Cardiac muscle cell (in vitro differentiated cells and primary cell): ENCODE data around the gene EIF3I. TPM values are rescaled to one million over a fixed set of nuclear protein-coding genes. Genes with fewer than 3 reads are reported as not detected.

ENCODE experiments used
- DNase-seq, 2 donors: peaks; one replicate each; pipeline versions ENCODE4 v3.0.0 to v3.0.0-alpha.2; 2010 to 2017; ENCODE audit warnings: low read depth in 1 of 2, low spot score in 1 of 2
- H3K27ac ChIP-seq: fragments of 200-600 bp; sonication (generic); 2 replicates; pipeline ENCODE4 v1.5.1; 2016
- H3K27me3 ChIP-seq: fragments of 200-600 bp; sonication (generic); 2 replicates; pipeline ENCODE4 v1.6.0; 2016; ENCODE audit warnings: control low read depth
- H3K36me3 ChIP-seq: fragments of 200-600 bp; sonication (generic); 2 replicates; pipeline ENCODE4 v1.5.1; 2016; ENCODE audit warnings: control low read depth
- H3K4me1 ChIP-seq: fragments of 200-600 bp; sonication (generic); 2 replicates; pipeline ENCODE4 v1.8.1; 2017; ENCODE audit warnings: low read depth, mild to moderate bottlenecking, mixed run types
- H3K4me3 ChIP-seq: fragments of 200-600 bp; sonication (generic); 2 replicates; pipeline ENCODE4 v1.5.1; 2016; ENCODE audit warnings: mild to moderate bottlenecking
- H3K9me3 ChIP-seq: fragments of 200-600 bp; sonication (generic); 2 replicates; pipeline ENCODE4 v1.5.1; 2017; ENCODE audit warnings: low read depth, mild to moderate bottlenecking, control low read depth
- polyA plus RNA-seq: library from polyadenylated mRNA; unstranded; fragments of >200 nt; fragmentation: Nextera tagmentation; extraction: Ambion mirVana; gene quantifications from 2 replicates; pipeline ENCODE4 v1.2.1, GENCODE V29; 2016
- total RNA-seq: library from RNA; depleted of rRNA; stranded (reverse); fragments of >200 nt; gene quantifications from 2 replicates; pipeline ENCODE4 v1.2.3, GENCODE V29; 2016
- TF ChIP-seq, protein P1 (sequence below): IDR thresholded peaks from 2 replicates; pipeline ENCODE4 v1.5.1; 2012; ENCODE audit warnings: low read depth, mild to moderate bottlenecking, low read length

Gene EIF3I
- total and polyA plus RNA-seq, 2 experiments from 2014 or later: 165 to 239 TPM

DNA sequence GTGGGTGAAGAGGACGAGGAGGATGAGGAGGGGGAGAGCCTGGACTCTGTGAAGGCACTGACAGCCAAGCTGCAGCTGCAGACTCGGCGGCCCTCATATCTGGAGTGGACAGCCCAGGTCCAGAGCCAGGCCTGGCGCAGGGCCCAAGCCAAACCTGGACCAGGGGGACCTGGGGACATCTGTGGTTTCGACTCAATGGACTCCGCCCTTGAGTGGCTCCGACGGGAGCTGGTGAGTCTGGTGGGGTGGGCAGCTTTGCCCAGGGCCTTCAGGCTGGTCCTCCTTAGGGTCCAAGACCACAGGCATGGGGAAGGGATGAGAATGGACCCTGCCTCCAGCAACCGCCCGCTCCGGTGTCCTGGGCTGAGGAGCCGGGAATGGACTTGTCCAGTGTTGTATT, 25.2 kb downstream of the EIF3I start:
- no peaks in the 10 kb centered on the region for H3K36me3 ChIP-seq
- no peak overlapping the region for H3K4me3 ChIP-seq
- H3K27me3 ChIP-seq: no peaks in the 10 kb centered on the region
- TF ChIP-seq, protein P1, sequence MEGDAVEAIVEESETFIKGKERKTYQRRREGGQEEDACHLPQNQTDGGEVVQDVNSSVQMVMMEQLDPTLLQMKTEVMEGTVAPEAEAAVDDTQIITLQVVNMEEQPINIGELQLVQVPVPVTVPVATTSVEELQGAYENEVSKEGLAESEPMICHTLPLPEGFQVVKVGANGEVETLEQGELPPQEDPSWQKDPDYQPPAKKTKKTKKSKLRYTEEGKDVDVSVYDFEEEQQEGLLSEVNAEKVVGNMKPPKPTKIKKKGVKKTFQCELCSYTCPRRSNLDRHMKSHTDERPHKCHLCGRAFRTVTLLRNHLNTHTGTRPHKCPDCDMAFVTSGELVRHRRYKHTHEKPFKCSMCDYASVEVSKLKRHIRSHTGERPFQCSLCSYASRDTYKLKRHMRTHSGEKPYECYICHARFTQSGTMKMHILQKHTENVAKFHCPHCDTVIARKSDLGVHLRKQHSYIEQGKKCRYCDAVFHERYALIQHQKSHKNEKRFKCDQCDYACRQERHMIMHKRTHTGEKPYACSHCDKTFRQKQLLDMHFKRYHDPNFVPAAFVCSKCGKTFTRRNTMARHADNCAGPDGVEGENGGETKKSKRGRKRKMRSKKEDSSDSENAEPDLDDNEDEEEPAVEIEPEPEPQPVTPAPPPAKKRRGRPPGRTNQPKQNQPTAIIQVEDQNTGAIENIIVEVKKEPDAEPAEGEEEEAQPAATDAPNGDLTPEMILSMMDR: no peak
- H3K9me3 ChIP-seq: no peaks in the 10 kb centered on the region
- peaks cover 11% of the 10 kb centered on the region for H3K4me1 ChIP-seq
- DNase-seq: no peak
- no peak overlapping the region for H3K27ac ChIP-seq

DNA sequence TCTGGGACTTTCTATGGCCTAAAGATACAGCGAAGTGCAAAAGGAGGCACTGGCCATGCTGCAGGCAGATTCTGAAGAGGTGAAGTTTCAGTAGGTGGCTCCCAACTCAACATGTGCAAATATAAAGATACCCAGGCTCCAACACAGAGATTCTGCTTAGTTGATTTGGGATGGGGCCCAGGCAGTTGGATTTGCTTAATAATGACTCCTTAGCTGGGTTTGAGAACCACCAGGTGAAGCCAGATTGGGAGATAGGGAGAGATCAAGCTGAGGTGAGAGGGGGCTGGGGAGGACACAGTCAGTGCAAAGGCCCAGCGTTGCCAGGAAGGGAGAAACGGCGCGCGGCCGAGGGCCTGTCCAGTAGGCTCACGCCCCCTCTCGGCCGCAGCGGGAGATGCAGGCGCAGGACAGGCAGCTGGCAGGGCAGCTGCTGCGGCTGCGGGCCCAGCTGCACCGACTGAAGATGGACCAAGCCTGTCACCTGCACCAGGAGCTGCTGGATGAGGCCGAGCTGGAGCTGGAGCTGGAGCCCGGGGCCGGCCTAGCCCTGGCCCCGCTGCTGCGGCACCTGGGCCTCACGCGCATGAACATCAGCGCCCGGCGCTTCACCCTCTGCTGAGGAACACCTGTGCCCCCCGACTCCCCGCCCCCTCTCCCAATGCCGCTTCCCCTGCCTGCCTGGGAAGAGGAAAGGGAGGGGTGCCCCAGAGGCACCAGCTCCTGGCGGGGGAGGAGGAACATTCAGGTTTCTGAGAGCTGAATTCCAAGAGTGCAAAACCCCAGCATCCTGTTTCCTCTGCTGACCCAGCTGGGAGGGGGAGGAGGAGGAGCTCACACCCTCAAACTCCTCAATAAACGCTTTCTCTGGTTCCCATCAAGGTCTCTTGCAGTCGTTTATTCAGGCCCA, 26.0 kb downstream of the EIF3I start:
- DNase-seq: peak; percentile 75 to 76
- no peaks in the 10 kb centered on the region for H3K9me3 ChIP-seq
- peaks cover 11% of the 10 kb centered on the region for H3K4me1 ChIP-seq
- H3K4me3 ChIP-seq: no peak overlapping the region
- no peak overlapping the region for H3K27ac ChIP-seq
- no peaks in the 10 kb centered on the region for H3K27me3 ChIP-seq
- no peaks in the 10 kb centered on the region for H3K36me3 ChIP-seq
- TF ChIP-seq, protein P1: peak; percentile 84

DNA sequence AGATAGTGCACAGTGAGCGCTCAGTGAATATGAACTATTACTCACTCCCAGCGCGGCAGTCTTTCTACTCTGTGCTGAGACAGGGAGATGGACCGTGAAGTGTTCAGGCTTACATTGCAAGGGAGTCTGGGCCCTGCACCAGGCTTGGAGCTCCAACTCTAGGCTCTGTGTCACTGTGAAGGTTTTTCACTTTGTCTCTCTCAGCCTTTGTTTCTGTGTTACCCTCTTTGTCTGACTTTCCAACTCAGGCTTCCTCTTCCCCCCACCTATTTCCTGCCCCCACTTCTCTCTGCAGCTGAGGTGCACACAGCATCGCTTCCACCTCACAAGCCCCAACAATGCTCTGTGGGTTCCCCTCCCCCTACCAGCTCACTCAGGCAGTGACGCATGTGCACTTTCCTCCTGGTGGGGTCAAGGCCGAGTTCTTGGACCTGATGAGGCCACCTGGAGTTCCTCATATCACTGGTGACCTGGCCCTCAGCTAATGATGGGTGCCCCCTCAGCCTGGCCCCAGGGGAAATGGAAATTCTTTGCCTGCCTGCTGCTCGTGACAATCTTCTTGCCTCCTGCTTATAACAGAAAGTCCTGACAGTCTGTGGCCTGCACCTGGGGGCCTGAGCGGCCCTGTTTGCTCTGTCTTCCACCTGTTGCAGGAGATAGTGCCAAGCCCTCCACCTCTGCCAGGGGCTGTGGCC, 27.8 kb downstream of the EIF3I start:
- Histone ChIP-seq H3K4me1 (peaks cover 11% of the 10 kb centered on the region), H3K9me3 (no peaks in the 10 kb centered on the region), H3K27me3 (no peaks in the 10 kb centered on the region), H3K27ac (no peak overlapping the region), H3K36me3 (no peaks in the 10 kb centered on the region), H3K4me3 (no peak overlapping the region)
- DNase-seq: no peak
- TF ChIP-seq, protein P1: no peak

DNA sequence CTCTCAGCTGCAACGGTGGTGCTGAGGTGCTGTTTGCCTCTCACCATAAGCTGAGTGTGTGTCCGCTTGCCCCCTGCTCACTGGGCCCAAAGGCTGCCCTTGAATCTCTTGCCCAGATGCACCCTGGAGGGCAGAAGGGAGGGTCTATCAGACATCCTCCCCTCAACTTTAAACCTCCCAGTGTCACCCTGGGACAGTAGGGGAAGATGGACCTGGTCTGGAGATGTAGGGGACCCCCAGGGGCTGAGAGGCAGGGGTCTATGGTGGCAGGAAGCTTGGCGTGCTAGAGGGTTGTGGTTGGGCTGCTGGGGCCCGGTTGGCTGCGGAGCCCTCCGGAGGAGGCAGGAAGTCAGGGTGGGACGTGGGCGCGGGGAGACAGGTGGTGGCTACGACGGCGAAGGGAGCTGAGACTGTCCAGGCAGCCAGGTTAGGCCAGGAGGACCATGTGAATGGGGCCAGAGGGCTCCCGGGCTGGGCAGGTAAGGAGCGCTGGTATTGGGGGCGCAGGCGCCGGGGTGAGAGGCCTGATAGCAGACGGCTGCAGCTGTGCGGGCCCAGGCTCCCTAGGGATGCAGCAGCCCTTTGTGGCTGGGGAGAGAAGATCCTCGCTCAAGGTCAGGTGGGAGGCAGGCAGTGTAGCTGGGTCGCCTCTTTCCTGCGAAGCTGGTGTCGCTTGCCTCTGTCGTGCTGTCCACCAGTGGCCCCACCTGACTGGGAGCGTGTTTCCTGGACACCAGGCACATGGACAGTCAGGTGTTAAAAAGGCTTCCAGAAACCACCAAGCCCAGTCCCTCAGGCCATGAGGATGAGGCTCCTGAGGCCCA, 28.9 kb downstream of the EIF3I start, which contains the start of gene LCK:
Gene LCK (plus strand): TSS at position 373 of the 824 bp plus-strand sequence. CDS start 23,065 bp downstream, outside the sequence.
- no peaks in the 10 kb centered on the region for H3K36me3 ChIP-seq
- DNase-seq: no peak
- peaks cover 11% of the 10 kb centered on the region for H3K4me1 ChIP-seq
- H3K4me3 ChIP-seq: no peak within 1 kb of the TSS
- no peaks in the 10 kb centered on the region for H3K9me3 ChIP-seq
- H3K27me3 ChIP-seq: no peaks in the 10 kb centered on the region
- TF ChIP-seq, protein P1: no peak
- H3K27ac ChIP-seq: no peak within 1 kb of the TSS
